Stomach smooth muscle (tissue), 2 donors: Measurements from ENCODE around the gene PILRB.
"Not testable (repeated sequence)": the region's sequence is repeated elsewhere in the genome, so short reads cannot be mapped to it uniquely, and the experiment has no call there.

Source experiments
- H3K27ac ChIP-seq: one replicate; pipeline ENCODE4 v1.7.0; 2013; ENCODE audit warnings: mild to moderate bottlenecking, low read length, inconsistent platforms
- H3K27me3 ChIP-seq, 2 donors: one replicate each; pipeline ENCODE4 v1.7.0; 2013; ENCODE audit warnings: low read length in 2 of 2; ENCODE audit not compliant: insufficient read depth in 2 of 2, control insufficient read depth in 1 of 2
- H3K36me3 ChIP-seq, 2 donors: one replicate each; pipeline ENCODE4 v1.7.0; 2013; ENCODE audit warnings: low read length in 2 of 2; ENCODE audit not compliant: control insufficient read depth in 2 of 2, insufficient read depth in 2 of 2
- H3K4me1 ChIP-seq: one replicate; pipeline ENCODE4 v1.7.0; 2013; ENCODE audit warnings: low read length; ENCODE audit not compliant: control insufficient read depth, insufficient read depth
- H3K4me3 ChIP-seq, 2 donors: one replicate each; pipeline ENCODE4 v1.7.0; 2013; ENCODE audit warnings: low read length in 2 of 2
- H3K9ac ChIP-seq, 2 donors: one replicate each; pipeline ENCODE4 v1.7.0; 2013; ENCODE audit warnings: low read length in 2 of 2, mild to moderate bottlenecking in 1 of 2
- H3K9me3 ChIP-seq, 2 donors: one replicate each; pipeline ENCODE4 v1.7.0; 2013; ENCODE audit warnings: low read length in 2 of 2; ENCODE audit not compliant: control insufficient read depth in 2 of 2
- donor health status: healthy.
- donor health status: Pancreatic carcinoma.

The PILRB gene

DNA sequence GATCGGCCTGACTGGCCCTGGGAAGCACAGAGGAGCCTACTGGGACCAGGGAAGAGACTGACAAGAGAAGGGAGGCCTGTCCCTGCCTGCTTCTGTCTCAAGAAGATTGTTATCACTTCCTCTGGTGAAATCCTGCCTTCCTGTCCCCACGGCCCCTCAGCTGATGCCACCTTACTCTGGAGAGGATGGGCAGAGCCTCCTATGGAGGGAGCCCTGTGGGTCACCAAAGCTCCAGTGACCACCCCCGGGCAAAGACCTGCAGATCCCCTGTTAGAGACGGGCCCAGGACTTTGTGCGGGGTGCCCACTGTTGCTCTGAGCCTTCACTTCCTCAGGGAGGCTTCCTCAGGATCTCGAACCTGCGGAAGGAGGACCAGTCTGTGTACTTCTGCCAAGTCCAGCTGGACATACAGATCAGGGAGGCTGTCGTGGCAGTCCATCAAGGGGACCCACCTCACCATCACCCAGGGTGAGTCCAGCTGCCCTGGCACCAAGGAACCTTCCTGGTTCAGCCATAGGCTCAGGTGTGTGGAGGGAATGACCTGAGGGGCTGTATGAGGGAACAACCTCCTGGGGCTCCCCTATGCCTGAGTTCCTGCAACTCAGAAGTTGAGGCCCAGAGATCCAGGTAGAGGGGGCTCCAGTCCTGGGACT lies 1.4 kb upstream of the PILRB start:
- H3K4me3 ChIP-seq = no peak overlapping the region
- peaks cover 58 to 65% of the 10 kb centered on the region in 2 donors for H3K36me3 ChIP-seq
- H3K27ac ChIP-seq = no peak overlapping the region
- no peaks in the 10 kb centered on the region for H3K27me3 ChIP-seq
- H3K4me1 ChIP-seq = no peaks in the 10 kb centered on the region
- no peaks in the 10 kb centered on the region for H3K9me3 ChIP-seq
- no peak overlapping the region for H3K9ac ChIP-seq

DNA sequence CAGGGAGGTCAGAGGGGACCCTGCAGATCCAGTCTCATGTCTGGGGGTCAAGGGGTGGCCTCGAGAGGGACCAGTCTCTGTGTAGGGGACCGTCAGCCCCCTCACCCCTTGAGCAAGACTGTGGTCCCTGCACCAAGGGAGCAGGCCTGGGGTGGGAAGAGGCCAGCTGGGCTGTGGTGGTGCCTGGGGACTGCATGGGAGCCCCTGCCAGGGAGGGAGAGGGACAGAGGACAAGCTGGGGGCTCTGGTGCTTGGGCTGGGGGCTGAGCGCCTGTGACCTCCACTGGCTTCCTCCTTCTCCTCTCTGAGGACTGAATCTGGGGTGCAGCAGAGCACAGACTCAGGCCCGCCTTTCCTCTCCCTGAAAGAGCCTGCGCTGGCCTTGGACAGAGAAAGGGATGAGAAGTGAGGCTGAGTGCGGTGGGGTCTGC lies 771 bp upstream of the PILRB start:
- H3K27me3 ChIP-seq = no peaks in the 10 kb centered on the region
- no peak overlapping the region for H3K4me3 ChIP-seq
- H3K9ac ChIP-seq = no peak overlapping the region
- H3K4me1 ChIP-seq = no peaks in the 10 kb centered on the region
- no peaks in the 10 kb centered on the region for H3K9me3 ChIP-seq
- peaks cover 60 to 67% of the 10 kb centered on the region in 2 donors for H3K36me3 ChIP-seq
- no peak overlapping the region for H3K27ac ChIP-seq

DNA sequence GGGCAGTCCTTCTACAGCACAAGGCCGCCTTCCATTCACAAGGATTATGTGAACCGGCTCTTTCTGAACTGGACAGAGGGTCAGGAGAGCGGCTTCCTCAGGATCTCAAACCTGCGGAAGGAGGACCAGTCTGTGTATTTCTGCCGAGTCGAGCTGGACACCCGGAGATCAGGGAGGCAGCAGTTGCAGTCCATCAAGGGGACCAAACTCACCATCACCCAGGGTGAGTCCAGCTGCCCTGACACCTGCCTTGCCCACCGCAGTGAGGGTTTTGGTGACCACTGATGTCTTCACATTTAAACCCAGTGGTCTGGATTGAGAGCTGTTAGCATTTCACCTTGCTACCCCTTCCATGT lies 918 bp downstream of the PILRB start:
- H3K27me3 ChIP-seq = no peaks in the 10 kb centered on the region
- peaks cover 58 to 67% of the 10 kb centered on the region in 2 donors for H3K36me3 ChIP-seq
- no peak overlapping the region for H3K9ac ChIP-seq

DNA sequence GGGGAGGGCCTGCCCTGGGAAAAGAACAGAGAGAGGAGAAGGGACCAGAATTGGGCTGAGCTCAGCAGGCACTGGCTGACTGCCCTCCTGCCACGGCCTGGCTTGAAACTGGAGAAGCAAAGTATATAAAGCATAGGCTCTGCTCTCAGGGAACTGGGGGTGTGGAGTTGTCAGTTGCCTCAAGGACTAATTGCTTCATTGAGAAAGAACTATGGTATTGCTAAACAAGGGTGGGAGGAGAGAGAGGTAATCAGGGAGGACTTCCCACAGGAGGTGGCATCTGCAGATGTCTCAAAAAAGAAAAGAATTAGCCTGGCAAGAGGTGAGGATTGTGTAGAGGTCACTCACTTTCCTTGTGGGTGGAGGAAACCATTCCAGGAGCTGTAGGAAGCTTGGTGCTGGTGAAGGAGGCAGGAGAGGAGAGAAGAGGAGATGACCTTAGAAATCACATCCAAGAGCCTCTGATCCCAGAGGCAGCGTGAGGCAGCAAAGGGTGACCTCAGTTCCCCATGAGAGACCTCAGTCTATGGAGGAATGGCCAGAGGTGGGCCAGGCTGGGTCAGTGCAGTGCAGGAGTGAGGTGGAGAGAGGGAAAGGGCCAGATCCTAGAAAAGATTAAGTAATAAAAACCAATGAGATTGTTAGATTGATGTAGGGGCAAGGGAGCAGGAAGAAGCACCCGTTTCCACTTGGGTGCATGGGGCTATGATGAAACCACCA lies 2.4 kb downstream of the PILRB start:
- H3K27me3 ChIP-seq = no peaks in the 10 kb centered on the region
- no peaks in the 10 kb centered on the region for H3K4me1 ChIP-seq
- H3K9ac ChIP-seq = no peak overlapping the region
- no peak overlapping the region for H3K4me3 ChIP-seq
- H3K27ac ChIP-seq = no peak overlapping the region
- H3K36me3 ChIP-seq = peaks cover 45 to 63% of the 10 kb centered on the region in 2 donors
- no peaks in the 10 kb centered on the region for H3K9me3 ChIP-seq

More for the DNA sequence above, 918 bp downstream of the PILRB start:
- Histone ChIP-seq H3K9me3 (no peaks in the 10 kb centered on the region), H3K4me1 (no peaks in the 10 kb centered on the region), H3K27ac (no peak overlapping the region), H3K4me3 (no peak overlapping the region)

DNA sequence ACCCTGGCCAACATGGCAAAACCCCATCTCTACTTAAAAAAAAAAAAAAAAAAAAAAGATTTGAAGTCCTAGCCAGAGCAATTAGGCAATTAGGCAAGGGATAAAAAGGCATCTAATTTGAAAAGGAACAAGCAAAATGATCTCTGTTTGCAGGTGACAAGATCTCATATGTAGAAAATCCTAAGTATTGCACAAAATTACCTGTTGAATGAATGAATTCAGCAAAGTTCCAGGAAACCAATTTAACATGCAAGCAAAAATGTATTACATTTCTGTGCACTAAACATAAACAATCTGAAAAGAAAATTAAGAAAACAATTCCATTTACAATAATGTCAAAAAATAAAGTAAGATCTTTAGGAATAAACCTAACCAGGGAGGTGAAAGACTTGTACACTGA lies 5.2 kb downstream of the PILRB start:
- no peak overlapping the region for H3K9ac ChIP-seq
- H3K4me1 ChIP-seq = no peaks in the 10 kb centered on the region
- H3K4me3 ChIP-seq = no peak overlapping the region
- no peak overlapping the region for H3K27ac ChIP-seq
- no peaks in the 10 kb centered on the region for H3K9me3 ChIP-seq
- no peaks in the 10 kb centered on the region for H3K27me3 ChIP-seq
- H3K36me3 ChIP-seq = peaks cover 33 to 52% of the 10 kb centered on the region in 2 donors

DNA sequence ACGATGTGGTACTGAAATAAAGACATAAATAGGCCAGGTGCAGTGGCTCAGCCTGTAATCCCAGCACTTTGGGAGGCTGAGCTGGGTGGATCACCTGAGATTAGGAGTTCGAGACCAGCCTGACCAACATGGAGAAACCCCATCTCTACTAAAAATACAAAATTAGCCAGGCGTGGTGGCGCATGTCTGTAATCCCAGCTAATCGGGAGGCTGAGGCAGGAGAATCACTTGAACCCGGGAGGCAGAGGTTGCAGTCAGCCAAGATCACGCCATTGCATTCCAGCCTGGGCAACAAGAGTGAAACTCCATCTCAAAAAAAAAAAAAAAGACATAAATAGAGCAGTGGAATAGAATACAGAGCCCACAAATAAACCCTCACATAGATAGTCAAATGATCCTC lies 5.9 kb downstream of the PILRB start:
- not testable (repeated sequence) for H3K9me3 ChIP-seq

DNA sequence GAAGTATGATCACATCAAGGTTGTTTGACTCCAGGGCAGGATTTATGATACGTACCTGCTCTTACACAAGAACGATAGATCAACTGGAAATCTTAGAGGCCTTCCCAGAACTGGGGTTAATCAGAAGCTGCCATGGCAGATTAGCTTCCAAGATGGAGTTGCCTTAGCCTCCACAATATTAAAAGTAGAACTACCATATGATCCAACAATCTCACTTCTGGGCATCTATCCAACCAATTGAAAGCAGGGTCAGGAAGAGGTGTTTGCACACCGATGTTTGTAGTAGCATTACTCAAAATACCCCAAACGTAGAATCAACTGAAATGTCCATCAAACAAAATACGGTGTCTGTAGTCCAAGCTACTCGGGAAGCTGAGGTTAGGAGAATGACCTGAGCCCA lies 6.6 kb downstream of the PILRB start:
- H3K27ac ChIP-seq = no peak overlapping the region
- peaks cover 24 to 40% of the 10 kb centered on the region in 2 donors for H3K36me3 ChIP-seq
- H3K4me1 ChIP-seq = no peaks in the 10 kb centered on the region
- H3K9ac ChIP-seq = no peak overlapping the region
- H3K27me3 ChIP-seq = no peaks in the 10 kb centered on the region
- H3K9me3 ChIP-seq = no peaks in the 10 kb centered on the region
- H3K4me3 ChIP-seq = no peak overlapping the region

More for the DNA sequence above, 5.9 kb downstream of the PILRB start:
- H3K9ac ChIP-seq, H3K4me1 ChIP-seq, H3K27ac ChIP-seq, H3K4me3 ChIP-seq, H3K27me3 ChIP-seq: not testable (repeated sequence)
- peaks cover 30 to 47% of the 10 kb centered on the region in 2 donors for H3K36me3 ChIP-seq

DNA sequence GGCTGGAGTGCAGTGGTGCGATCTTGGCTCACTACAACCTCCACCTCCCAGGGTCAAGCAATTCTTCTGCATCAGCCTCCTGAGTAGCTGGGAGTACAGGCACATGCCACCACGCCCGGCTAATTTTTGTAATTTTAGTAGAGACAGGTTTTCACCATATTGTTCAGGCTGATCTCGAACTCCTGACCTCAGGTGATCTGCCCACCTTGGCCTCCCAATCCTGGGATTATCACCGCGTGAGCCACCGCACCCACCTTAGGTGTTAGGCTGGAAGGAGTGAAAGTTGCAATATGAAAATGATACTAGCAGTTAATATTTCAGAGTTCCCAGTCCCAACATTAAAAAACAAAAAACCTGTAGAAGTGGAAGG lies 8.1 kb downstream of the PILRB start:
- H3K9me3 ChIP-seq, H3K27me3 ChIP-seq, H3K27ac ChIP-seq, H3K9ac ChIP-seq, H3K4me1 ChIP-seq, H3K4me3 ChIP-seq: not testable (repeated sequence)
- peaks cover 18 to 28% of the 10 kb centered on the region in 2 donors for H3K36me3 ChIP-seq

DNA sequence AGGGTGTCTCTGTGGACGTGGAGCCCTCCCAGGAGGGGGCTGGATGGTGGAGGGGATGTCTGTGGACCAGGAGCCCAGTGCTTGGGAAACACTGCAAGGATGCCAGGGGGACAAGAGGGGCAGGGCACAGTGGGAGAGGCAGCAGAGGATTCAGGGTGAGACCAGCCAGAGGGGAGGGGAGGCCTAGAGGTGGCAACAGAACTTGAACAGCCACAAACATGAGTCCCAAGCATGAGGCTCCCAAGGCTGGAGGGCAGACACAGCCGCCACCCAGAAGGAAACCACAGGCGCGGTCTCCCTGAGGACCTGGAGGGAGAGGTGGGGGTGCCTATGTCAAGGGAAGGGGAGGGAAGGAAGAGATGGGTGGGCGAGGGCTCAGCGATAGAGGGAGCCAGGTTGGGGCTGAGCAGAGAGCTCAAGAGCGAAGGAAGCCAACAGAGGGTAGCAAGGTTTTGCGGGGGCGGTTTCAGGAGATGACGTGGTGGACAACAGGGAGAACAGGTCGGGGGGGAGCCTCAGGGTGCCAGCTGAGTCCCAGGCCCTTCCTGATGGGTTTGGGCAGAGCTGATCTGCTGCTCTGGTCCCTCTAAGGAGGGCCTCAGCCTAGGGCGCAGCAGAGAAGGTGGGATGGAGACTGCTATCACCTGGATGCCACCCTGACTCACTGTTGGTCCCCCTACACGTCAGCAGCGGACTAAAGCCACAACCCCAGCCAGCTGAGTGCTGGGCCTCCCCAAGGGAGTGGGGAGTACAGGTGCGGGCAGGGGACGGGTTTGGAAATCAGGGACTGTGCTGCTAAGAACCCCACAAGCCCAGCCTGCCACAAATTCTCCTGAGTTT lies 8.7 kb downstream of the PILRB start:
- H3K27ac ChIP-seq = no peak overlapping the region
- no peak overlapping the region for H3K9ac ChIP-seq
- no peaks in the 10 kb centered on the region for H3K4me1 ChIP-seq
- H3K36me3 ChIP-seq = peaks cover 14 to 22% of the 10 kb centered on the region in 2 donors
- H3K9me3 ChIP-seq = no peaks in the 10 kb centered on the region
- H3K4me3 ChIP-seq = no peak overlapping the region
- H3K27me3 ChIP-seq = no peaks in the 10 kb centered on the region

DNA sequence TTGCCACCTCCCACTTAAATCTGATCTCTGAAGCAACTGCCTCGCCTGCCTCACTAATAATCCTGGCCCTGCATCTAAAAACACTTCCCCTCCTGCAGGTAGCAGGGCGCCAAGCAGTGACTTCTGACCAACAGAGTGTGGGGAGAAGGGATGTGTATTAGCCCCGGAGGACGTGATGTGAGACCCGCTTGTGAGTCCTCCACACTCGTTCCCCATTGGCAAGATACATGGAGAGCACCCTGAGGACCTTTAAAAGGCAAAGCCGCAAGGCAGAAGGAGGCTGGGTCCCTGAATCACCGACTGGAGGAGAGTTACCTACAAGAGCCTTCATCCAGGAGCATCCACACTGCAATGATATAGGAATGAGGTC lies 9.3 kb downstream of the PILRB start:
- H3K4me3 ChIP-seq = no peak overlapping the region
- H3K27ac ChIP-seq = no peak overlapping the region
- no peaks in the 10 kb centered on the region for H3K27me3 ChIP-seq
- peaks cover under 1% of the 10 kb centered on the region for H3K4me1 ChIP-seq
- H3K36me3 ChIP-seq = peaks cover 10 to 18% of the 10 kb centered on the region in 2 donors
- no peak overlapping the region for H3K9ac ChIP-seq
- H3K9me3 ChIP-seq = no peaks in the 10 kb centered on the region
